Loucy (cell line): ENCODE results near the gene BCL2L13.

Experiments used
- H2AFZ ChIP-seq: fragments of 200-600 bp; sonication (generic); 2 replicates; pipeline ENCODE4 v1.6.0; 2016; ENCODE audit warnings: antibody characterized with exemption, mild to moderate bottlenecking, low read length, moderate library complexity
- H3F3A ChIP-seq: fragments of 200-600 bp; 2 replicates; pipeline ENCODE4 v1.6.0; 2016; ENCODE audit warnings: antibody characterized with exemption, low read depth, mild to moderate bottlenecking
- H3K27me3 ChIP-seq: fragments of 200-600 bp; sonication (generic); 2 replicates; pipeline ENCODE4 v1.6.1; 2014; ENCODE audit warnings: low read length, mild to moderate bottlenecking; ENCODE audit not compliant: insufficient read depth, poor library complexity, severe bottlenecking
- H3K36me3 ChIP-seq: fragments of 200-600 bp; sonication (generic); 2 replicates; pipeline ENCODE4 v1.6.1; 2016; ENCODE audit warnings: low read length; ENCODE audit not compliant: insufficient read depth
- H3K4me1 ChIP-seq: fragments of 200-600 bp; sonication (generic); 2 replicates; pipeline ENCODE4 v1.5.1; 2014; ENCODE audit warnings: low read length, mild to moderate bottlenecking; ENCODE audit not compliant: insufficient read depth, poor library complexity, severe bottlenecking
- H3K4me2 ChIP-seq: fragments of 200-600 bp; sonication (generic); 2 replicates; pipeline ENCODE4 v1.6.0; 2014; ENCODE audit warnings: antibody characterized with exemption, low read length, low read depth, mild to moderate bottlenecking; ENCODE audit not compliant: poor library complexity, severe bottlenecking
- H3K4me3 ChIP-seq: fragments of 200-600 bp; sonication (generic); 2 replicates; pipeline ENCODE4 v1.5.1; 2014; ENCODE audit warnings: low read length, mild to moderate bottlenecking, mixed read lengths; ENCODE audit not compliant: poor library complexity, severe bottlenecking
- H3K79me2 ChIP-seq: fragments of 200-600 bp; sonication (generic); 2 replicates; pipeline ENCODE4 v1.6.1; 2014; ENCODE audit warnings: low read length; ENCODE audit not compliant: insufficient read depth
- H3K9ac ChIP-seq: fragments of 200-600 bp; sonication (generic); 2 replicates; pipeline ENCODE4 v1.6.0; 2014; ENCODE audit warnings: mild to moderate bottlenecking, low read depth, low read length, moderate library complexity; ENCODE audit not compliant: poor library complexity, severe bottlenecking
- H3K9me2 ChIP-seq: fragments of 200-600 bp; sonication (generic); replicated peaks from 2 replicates; pipeline ENCODE4 v1.6.1; 2016; ENCODE audit warnings: low read depth, low read length, mixed read lengths
- H3K9me3 ChIP-seq: fragments of 200-600 bp; sonication (generic); 2 replicates; pipeline ENCODE4 v1.6.1; 2014; ENCODE audit warnings: mild to moderate bottlenecking, antibody characterized with exemption, low read length, low read depth; ENCODE audit not compliant: insufficient read depth
- H4K20me1 ChIP-seq: fragments of 200-600 bp; sonication (generic); 2 replicates; pipeline ENCODE4 v1.6.0; 2014; ENCODE audit warnings: antibody characterized with exemption, low read length, mild to moderate bottlenecking; ENCODE audit not compliant: insufficient read depth, poor library complexity, severe bottlenecking
- EZH2phosphoT487 ChIP-seq: fragments of 200-600 bp; IDR thresholded peaks from 2 replicates; pipeline ENCODE4 v1.6.1; 2018; ENCODE audit warnings: antibody characterized with exemption, mild to moderate bottlenecking, moderate library complexity, borderline replicate concordance
- TF ChIP-seq, protein P1 (sequence below): fragments of 200-600 bp; sonication (generic); conservative IDR thresholded peaks from 2 replicates; pipeline ENCODE4 v1.5.1; 2014; ENCODE audit warnings: mild to moderate bottlenecking, antibody characterized with exemption, low read length

BCL2L13 gene

DNA sequence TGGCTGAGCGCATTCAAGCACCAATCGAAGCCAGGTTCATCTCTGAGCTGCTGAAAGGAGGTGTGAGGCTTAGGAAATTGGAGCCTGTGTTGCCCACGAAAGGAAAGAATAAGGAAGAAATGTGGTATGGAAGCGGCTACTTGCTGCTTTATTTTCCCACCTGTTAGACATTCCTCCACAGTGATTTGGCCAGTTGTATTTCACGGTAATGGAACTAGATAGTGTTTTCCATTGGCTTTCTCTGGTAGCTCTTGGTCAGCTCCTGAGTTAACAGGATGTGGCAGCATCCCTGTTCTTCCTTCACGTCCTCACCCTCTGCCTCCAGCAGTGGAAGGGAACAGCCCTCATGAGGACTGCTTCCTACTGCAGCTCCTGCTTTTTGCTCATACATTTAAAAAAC, 91.0 kb downstream of the BCL2L13 start:
- TF ChIP-seq EZH2phosphoT487 = no peak
- TF ChIP-seq, protein P1, sequence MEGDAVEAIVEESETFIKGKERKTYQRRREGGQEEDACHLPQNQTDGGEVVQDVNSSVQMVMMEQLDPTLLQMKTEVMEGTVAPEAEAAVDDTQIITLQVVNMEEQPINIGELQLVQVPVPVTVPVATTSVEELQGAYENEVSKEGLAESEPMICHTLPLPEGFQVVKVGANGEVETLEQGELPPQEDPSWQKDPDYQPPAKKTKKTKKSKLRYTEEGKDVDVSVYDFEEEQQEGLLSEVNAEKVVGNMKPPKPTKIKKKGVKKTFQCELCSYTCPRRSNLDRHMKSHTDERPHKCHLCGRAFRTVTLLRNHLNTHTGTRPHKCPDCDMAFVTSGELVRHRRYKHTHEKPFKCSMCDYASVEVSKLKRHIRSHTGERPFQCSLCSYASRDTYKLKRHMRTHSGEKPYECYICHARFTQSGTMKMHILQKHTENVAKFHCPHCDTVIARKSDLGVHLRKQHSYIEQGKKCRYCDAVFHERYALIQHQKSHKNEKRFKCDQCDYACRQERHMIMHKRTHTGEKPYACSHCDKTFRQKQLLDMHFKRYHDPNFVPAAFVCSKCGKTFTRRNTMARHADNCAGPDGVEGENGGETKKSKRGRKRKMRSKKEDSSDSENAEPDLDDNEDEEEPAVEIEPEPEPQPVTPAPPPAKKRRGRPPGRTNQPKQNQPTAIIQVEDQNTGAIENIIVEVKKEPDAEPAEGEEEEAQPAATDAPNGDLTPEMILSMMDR = no peak
- H3F3A ChIP-seq = peaks cover 7% of the 10 kb centered on the region; the same call in 1 of the 2 replicates
- no peaks in the 10 kb centered on the region for H3K27me3 ChIP-seq
- no peak overlapping the region for H3K4me2 ChIP-seq
- peaks cover 30% of the 10 kb centered on the region; the same call in 1 of the 2 replicates for H3K36me3 ChIP-seq
- H4K20me1 ChIP-seq = no peaks in the 10 kb centered on the region
- no peaks in the 10 kb centered on the region for H3K79me2 ChIP-seq
- no peak overlapping the region for H2AFZ ChIP-seq
- no peak overlapping the region for H3K9ac ChIP-seq
- H3K9me2 ChIP-seq = no peaks in the 10 kb centered on the region
- no peak overlapping the region for H3K4me3 ChIP-seq
- peaks cover 42% of the 10 kb centered on the region for H3K4me1 ChIP-seq
- no peaks in the 10 kb centered on the region for H3K9me3 ChIP-seq

DNA sequence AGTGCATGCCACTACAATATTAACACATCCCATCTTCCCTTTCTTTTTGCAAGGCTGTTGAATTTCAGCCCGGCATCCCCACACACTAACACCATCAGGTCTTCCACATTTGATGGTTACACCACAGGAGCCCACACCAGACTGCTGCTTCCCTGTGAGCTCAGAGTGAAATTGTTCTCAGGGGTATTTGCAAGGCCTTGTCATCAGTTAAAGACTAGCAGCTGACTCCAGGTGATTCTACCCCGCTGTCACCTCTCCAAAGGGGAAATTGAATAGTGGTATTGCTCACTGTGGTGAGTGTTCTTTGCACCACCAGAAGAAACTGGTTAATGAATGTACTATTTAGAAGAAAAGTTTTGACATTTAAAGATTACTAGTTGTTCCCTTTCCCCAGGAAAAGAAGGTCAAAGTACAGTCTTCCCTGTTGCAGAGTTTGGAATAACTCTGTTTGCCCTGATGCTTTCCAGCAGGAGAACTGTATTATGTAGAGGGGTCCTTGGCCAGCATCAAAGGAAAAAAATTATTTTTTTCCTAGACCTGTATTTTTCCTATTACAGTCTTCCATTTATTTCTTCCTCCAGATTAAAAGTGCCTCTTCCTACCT, 93.8 kb downstream of the BCL2L13 start:
- H3K4me1 ChIP-seq = peaks cover 30% of the 10 kb centered on the region
- no peaks in the 10 kb centered on the region for H3K79me2 ChIP-seq
- H3K9ac ChIP-seq = no peak overlapping the region
- TF ChIP-seq, protein P1 = no peak
- no peak for TF ChIP-seq EZH2phosphoT487
- H3K27me3 ChIP-seq = no peaks in the 10 kb centered on the region
- H3F3A ChIP-seq = peaks cover 7% of the 10 kb centered on the region; the same call in 1 of the 2 replicates
- no peaks in the 10 kb centered on the region for H4K20me1 ChIP-seq
- no peaks in the 10 kb centered on the region for H3K9me3 ChIP-seq
- H3K4me2 ChIP-seq = no peak overlapping the region
- H3K36me3 ChIP-seq = peaks cover 51% of the 10 kb centered on the region; the same call in 1 of the 2 replicates
- H3K9me2 ChIP-seq = no peaks in the 10 kb centered on the region
- no peak overlapping the region for H2AFZ ChIP-seq
- H3K4me3 ChIP-seq = no peak overlapping the region

DNA sequence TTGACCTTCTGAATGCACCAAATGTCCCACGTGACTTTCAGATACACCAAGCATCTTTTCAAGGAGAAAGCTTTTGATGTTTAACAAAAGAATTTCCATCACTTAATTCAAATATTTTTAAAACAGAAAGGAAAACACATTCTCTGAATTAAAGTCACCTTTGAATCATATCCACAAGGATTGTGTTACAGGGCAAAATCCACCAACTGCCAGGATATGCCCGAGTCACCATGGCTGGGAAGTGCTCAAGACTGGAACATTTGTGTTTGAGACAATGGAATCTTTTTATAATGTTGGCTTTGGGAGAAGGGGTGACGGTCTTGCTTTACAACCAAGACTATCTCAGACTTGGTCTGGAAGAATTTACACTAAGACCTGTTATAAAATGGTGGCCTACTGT, 94.9 kb downstream of the BCL2L13 start:
- Histone ChIP-seq H3K4me2 (peak overlapping the region; percentile 55), H3K9me2 (no peaks in the 10 kb centered on the region), H3K4me3 (peak overlapping the region; percentile 15), H4K20me1 (no peaks in the 10 kb centered on the region), H3K9me3 (no peaks in the 10 kb centered on the region), H3F3A (peaks cover 7% of the 10 kb centered on the region; the same call in 1 of the 2 replicates), H3K27me3 (no peaks in the 10 kb centered on the region), H3K36me3 (peaks cover 62% of the 10 kb centered on the region; the same call in 1 of the 2 replicates), H3K9ac (peak overlapping the region; percentile 19), H2AFZ (no peak overlapping the region), H3K79me2 (no peaks in the 10 kb centered on the region), H3K4me1 (peaks cover 27% of the 10 kb centered on the region)
- TF ChIP-seq EZH2phosphoT487 = no peak
- TF ChIP-seq, protein P1 = no peak
